ENCODE measurements around the gene TTC3.

The TTC3 gene

DNA sequence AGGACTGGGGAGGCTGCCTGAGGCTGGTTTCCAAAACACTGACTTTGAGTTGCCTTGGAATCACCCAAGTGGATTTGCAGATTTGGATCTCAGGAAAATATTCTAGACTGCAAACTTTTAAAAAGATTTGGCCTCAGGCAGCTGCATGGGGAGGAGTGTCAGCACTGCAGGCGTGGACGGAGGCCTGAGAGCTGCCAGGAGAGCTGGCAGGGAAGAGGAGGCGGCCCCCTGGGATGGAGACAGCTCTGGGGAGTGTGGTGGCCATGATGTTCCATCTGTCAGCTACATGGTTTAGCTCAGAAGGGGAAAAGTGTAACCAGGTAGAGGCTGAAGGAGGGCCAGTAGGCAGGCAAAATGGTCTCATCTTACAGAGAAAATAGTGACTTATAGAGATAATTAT lies 122.0 kb downstream of the TTC3 start:
- Histone ChIP-seq H3K36me3 (ENCODE audit: control insufficient read depth, insufficient read depth, low read length) (peaks cover 32% of the 10 kb centered on the region), H3K4me3 (ENCODE audit: low read depth, low read length) (no peak overlapping the region), H3K9me3 (ENCODE audit: control insufficient read depth, insufficient read depth, low read depth, low read length) (no peaks in the 10 kb centered on the region), H3K9ac (ENCODE audit: low read length) (no peak overlapping the region), H3K4me1 (ENCODE audit: control insufficient read depth, insufficient read depth, low read length) (peaks cover 14% of the 10 kb centered on the region), H3K27me3 (ENCODE audit: control insufficient read depth, insufficient read depth, low read length) (no peaks in the 10 kb centered on the region), H3K27ac (ENCODE audit: low read depth, low read length) (no peak overlapping the region)

DNA sequence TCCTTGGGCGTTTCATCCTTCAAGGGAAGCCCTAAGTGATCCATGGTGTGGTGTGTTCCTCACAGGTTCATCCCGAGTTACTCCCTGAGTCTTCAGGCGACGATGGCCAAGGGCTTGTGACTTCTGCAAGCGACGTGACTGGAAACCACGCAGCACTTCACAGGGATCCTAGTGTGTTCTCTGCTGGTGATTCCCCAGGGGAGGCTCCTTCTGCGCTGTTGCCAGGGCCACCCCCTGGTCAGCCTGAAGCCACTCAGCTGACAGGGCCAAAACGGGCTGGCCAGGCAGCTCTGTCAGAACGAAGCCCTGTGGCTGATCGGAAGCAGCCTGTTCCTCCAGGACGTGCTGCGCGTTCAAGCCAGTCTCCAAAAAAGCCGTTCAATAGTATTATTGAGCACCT lies 122.6 kb downstream of the TTC3 start:
- H3K4me3 ChIP-seq (ENCODE audit: low read depth, low read length) = no peak overlapping the region
- H3K9ac ChIP-seq (ENCODE audit: low read length) = no peak overlapping the region
- peaks cover 14% of the 10 kb centered on the region for H3K4me1 ChIP-seq (ENCODE audit: control insufficient read depth, insufficient read depth, low read length)
- H3K27ac ChIP-seq (ENCODE audit: low read depth, low read length) = no peak overlapping the region
- H3K9me3 ChIP-seq (ENCODE audit: control insufficient read depth, insufficient read depth, low read depth, low read length) = no peaks in the 10 kb centered on the region
- peaks cover 34% of the 10 kb centered on the region for H3K36me3 ChIP-seq (ENCODE audit: control insufficient read depth, insufficient read depth, low read length)
- no peaks in the 10 kb centered on the region for H3K27me3 ChIP-seq (ENCODE audit: control insufficient read depth, insufficient read depth, low read length)

GRCh38 chr21:37196847-37197246 lies 123.8 kb downstream of the TTC3 start:
- no peak overlapping the region for H3K27ac ChIP-seq (ENCODE audit: low read depth, low read length)
- H3K4me3 ChIP-seq (ENCODE audit: low read depth, low read length) = no peak overlapping the region
- no peaks in the 10 kb centered on the region for H3K9me3 ChIP-seq (ENCODE audit: control insufficient read depth, insufficient read depth, low read depth, low read length)
- H3K27me3 ChIP-seq (ENCODE audit: control insufficient read depth, insufficient read depth, low read length) = no peaks in the 10 kb centered on the region
- no peak overlapping the region for H3K9ac ChIP-seq (ENCODE audit: low read length)
- H3K36me3 ChIP-seq (ENCODE audit: control insufficient read depth, insufficient read depth, low read length) = peaks cover 44% of the 10 kb centered on the region
- peaks cover 14% of the 10 kb centered on the region for H3K4me1 ChIP-seq (ENCODE audit: control insufficient read depth, insufficient read depth, low read length)

DNA sequence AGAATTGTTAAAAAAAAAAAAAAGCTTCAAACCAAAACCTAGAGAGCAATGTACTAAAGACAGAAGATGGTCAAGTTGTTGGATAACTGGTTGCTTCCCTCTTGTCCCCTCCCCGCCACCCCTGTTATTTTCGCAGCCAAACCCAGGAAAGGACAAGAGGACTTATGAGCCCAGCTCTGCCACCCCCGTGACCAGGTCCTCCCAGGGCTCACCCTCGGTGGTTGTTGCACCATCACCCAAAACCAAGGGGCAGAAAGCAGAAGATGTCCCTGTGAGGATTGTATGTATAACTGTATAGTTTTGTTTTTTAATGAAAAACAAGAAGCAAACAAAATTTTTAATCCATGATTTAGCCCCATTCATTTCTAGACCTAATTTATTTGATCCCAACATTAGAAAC lies 124.7 kb downstream of the TTC3 start:
- H3K4me1 ChIP-seq (ENCODE audit: control insufficient read depth, insufficient read depth, low read length) = peaks cover 16% of the 10 kb centered on the region
- no peaks in the 10 kb centered on the region for H3K27me3 ChIP-seq (ENCODE audit: control insufficient read depth, insufficient read depth, low read length)
- no peak overlapping the region for H3K27ac ChIP-seq (ENCODE audit: low read depth, low read length)
- H3K9me3 ChIP-seq (ENCODE audit: control insufficient read depth, insufficient read depth, low read depth, low read length) = no peaks in the 10 kb centered on the region
- no peak overlapping the region for H3K9ac ChIP-seq (ENCODE audit: low read length)
- H3K36me3 ChIP-seq (ENCODE audit: control insufficient read depth, insufficient read depth, low read length) = peaks cover 47% of the 10 kb centered on the region
- H3K4me3 ChIP-seq (ENCODE audit: low read depth, low read length) = no peak overlapping the region

GRCh38 chr21:37199057-37199924 lies 126.2 kb downstream of the TTC3 start:
- Histone ChIP-seq H3K4me1 (ENCODE audit: control insufficient read depth, insufficient read depth, low read length) (peaks cover 6% of the 10 kb centered on the region; the same call in 1 of the 2 replicates), H3K27ac (ENCODE audit: low read depth, low read length) (no peak overlapping the region), H3K4me3 (ENCODE audit: low read depth, low read length) (no peak overlapping the region), H3K27me3 (ENCODE audit: control insufficient read depth, insufficient read depth, low read length) (no peaks in the 10 kb centered on the region), H3K9ac (ENCODE audit: low read length) (no peak overlapping the region), H3K9me3 (ENCODE audit: control insufficient read depth, insufficient read depth, low read depth, low read length) (no peaks in the 10 kb centered on the region), H3K36me3 (ENCODE audit: control insufficient read depth, insufficient read depth, low read length) (peaks cover 51% of the 10 kb centered on the region)

GRCh38 chr21:37200641-37201480 lies 127.8 kb downstream of the TTC3 start:
- H3K9ac ChIP-seq (ENCODE audit: low read length) = no peak overlapping the region
- H3K4me1 ChIP-seq (ENCODE audit: control insufficient read depth, insufficient read depth, low read length) = peaks cover 6% of the 10 kb centered on the region; the same call in 1 of the 2 replicates
- no peaks in the 10 kb centered on the region for H3K27me3 ChIP-seq (ENCODE audit: control insufficient read depth, insufficient read depth, low read length)
- H3K27ac ChIP-seq (ENCODE audit: low read depth, low read length) = no peak overlapping the region
- no peaks in the 10 kb centered on the region for H3K9me3 ChIP-seq (ENCODE audit: control insufficient read depth, insufficient read depth, low read depth, low read length)
- peaks cover 41% of the 10 kb centered on the region for H3K36me3 ChIP-seq (ENCODE audit: control insufficient read depth, insufficient read depth, low read length)
- H3K4me3 ChIP-seq (ENCODE audit: low read depth, low read length) = no peak overlapping the region

GRCh38 chr21:37202221-37203110 lies 129.4 kb downstream of the TTC3 start:
- peaks cover 10% of the 10 kb centered on the region; the same call in 1 of the 2 replicates for H3K4me1 ChIP-seq (ENCODE audit: control insufficient read depth, insufficient read depth, low read length)
- H3K27me3 ChIP-seq (ENCODE audit: control insufficient read depth, insufficient read depth, low read length) = no peaks in the 10 kb centered on the region
- H3K36me3 ChIP-seq (ENCODE audit: control insufficient read depth, insufficient read depth, low read length) = peaks cover 36% of the 10 kb centered on the region
- no peaks in the 10 kb centered on the region for H3K9me3 ChIP-seq (ENCODE audit: control insufficient read depth, insufficient read depth, low read depth, low read length)
- H3K9ac ChIP-seq (ENCODE audit: low read length) = no peak overlapping the region
- H3K4me3 ChIP-seq (ENCODE audit: low read depth, low read length) = no peak overlapping the region
- H3K27ac ChIP-seq (ENCODE audit: low read depth, low read length) = no peak overlapping the region

GRCh38 chr21:37204580-37204979 lies 131.5 kb downstream of the TTC3 start:
- Histone ChIP-seq H3K9me3 (ENCODE audit: control insufficient read depth, insufficient read depth, low read depth, low read length) (no peaks in the 10 kb centered on the region; the same call in 1 of the 2 replicates), H3K27ac (ENCODE audit: low read depth, low read length) (no peak overlapping the region), H3K4me1 (ENCODE audit: control insufficient read depth, insufficient read depth, low read length) (peaks cover 21% of the 10 kb centered on the region; the same call in 1 of the 2 replicates), H3K9ac (ENCODE audit: low read length) (no peak overlapping the region), H3K4me3 (ENCODE audit: low read depth, low read length) (no peak overlapping the region), H3K36me3 (ENCODE audit: control insufficient read depth, insufficient read depth, low read length) (peaks cover 31% of the 10 kb centered on the region), H3K27me3 (ENCODE audit: control insufficient read depth, insufficient read depth, low read length) (no peaks in the 10 kb centered on the region)

GRCh38 chr21:37206496-37206895 lies 133.4 kb downstream of the TTC3 start:
- H3K9me3 ChIP-seq (ENCODE audit: control insufficient read depth, insufficient read depth, low read depth, low read length) = peaks cover 6% of the 10 kb centered on the region; the same call in 1 of the 2 replicates
- H3K27me3 ChIP-seq (ENCODE audit: control insufficient read depth, insufficient read depth, low read length) = no peaks in the 10 kb centered on the region
- peaks cover 21% of the 10 kb centered on the region; the same call in 1 of the 2 replicates for H3K4me1 ChIP-seq (ENCODE audit: control insufficient read depth, insufficient read depth, low read length)
- no peak overlapping the region for H3K27ac ChIP-seq (ENCODE audit: low read depth, low read length)
- H3K4me3 ChIP-seq (ENCODE audit: low read depth, low read length) = no peak overlapping the region
- H3K9ac ChIP-seq (ENCODE audit: low read length) = no peak overlapping the region
- H3K36me3 ChIP-seq (ENCODE audit: control insufficient read depth, insufficient read depth, low read length) = peaks cover 15% of the 10 kb centered on the region

DNA sequence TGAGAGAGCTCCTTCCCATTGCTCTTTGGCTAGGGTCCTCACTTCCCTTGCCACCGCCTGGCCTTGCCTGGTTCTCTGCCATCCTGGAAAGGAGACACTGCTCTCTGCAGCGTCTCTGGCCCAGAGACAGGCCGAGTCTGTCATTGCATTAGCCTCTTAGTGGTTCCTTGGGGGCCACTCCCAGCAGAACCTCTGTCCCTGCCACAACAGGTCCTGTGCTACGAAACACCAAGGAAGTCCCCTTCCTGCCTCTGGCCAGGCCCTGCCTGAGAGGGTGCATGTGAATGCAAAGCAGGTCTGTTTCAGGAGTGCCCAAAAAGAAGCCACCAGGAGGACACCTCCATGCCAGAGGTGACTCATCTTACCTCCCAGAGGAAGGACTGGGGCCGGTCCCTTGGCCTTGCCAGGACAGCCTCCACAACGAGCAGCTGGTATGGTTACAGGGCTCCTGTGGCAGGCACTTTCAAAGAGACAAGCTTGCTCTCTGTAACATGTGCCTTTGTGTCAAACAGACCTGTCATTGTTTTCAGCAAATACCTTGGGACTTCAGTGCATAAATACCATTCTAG lies 134.5 kb downstream of the TTC3 start:
- no peak overlapping the region for H3K4me3 ChIP-seq (ENCODE audit: low read depth, low read length)
- peaks cover 18% of the 10 kb centered on the region; the same call in 1 of the 2 replicates for H3K4me1 ChIP-seq (ENCODE audit: control insufficient read depth, insufficient read depth, low read length)
- no peaks in the 10 kb centered on the region for H3K27me3 ChIP-seq (ENCODE audit: control insufficient read depth, insufficient read depth, low read length)
- H3K36me3 ChIP-seq (ENCODE audit: control insufficient read depth, insufficient read depth, low read length) = peaks cover 8% of the 10 kb centered on the region; the same call in 1 of the 2 replicates
- H3K9ac ChIP-seq (ENCODE audit: low read length) = no peak overlapping the region
- H3K27ac ChIP-seq (ENCODE audit: low read depth, low read length) = no peak overlapping the region
- peaks cover 6% of the 10 kb centered on the region; the same call in 1 of the 2 replicates for H3K9me3 ChIP-seq (ENCODE audit: control insufficient read depth, insufficient read depth, low read depth, low read length)
